ENCODE results near the gene BOD1L1. TPM values are rescaled to one million over a fixed set of nuclear protein-coding genes. Genes with fewer than 3 reads are reported as not detected.
"Not testable (repeated sequence)": the region's sequence is repeated elsewhere in the genome, so short reads cannot be mapped to it uniquely, and the experiment has no call there.

The BOD1L1 gene
- total RNA-seq, 1 donor from 2014 or later, result 37.0 TPM

DNA sequence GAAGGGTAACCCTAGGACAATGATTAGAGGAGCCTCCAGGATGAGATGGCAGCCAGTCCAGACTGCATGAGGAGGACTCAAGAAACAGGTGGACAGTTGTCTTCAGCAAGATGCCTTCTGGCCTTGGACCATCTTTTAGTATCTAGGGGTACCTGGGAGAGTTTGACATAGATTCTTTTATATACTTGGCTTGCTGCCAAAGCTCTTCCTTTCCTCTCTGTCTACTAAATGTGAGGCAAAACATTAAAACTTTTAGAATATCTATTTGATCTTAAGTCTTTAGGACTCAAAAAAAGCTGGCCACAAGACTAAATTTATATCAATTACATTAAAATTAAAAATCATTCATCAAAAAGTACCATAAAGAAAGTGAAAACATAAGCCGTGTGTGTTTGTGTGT lies 64.6 kb downstream of the BOD1L1 start:
- DNase-seq (ENCODE audit: extremely low spot score, unreplicated experiment), result no peak
- no peak overlapping the region for H3K4me3 Mint-ChIP-seq
- H3K4me1 Mint-ChIP-seq (ENCODE audit: unreplicated experiment), result no peaks in the 10 kb centered on the region
- no peaks in the 10 kb centered on the region for H3K27me3 Mint-ChIP-seq
- H3K36me3 Mint-ChIP-seq, result no peaks in the 10 kb centered on the region
- TF ChIP-seq, protein P1, sequence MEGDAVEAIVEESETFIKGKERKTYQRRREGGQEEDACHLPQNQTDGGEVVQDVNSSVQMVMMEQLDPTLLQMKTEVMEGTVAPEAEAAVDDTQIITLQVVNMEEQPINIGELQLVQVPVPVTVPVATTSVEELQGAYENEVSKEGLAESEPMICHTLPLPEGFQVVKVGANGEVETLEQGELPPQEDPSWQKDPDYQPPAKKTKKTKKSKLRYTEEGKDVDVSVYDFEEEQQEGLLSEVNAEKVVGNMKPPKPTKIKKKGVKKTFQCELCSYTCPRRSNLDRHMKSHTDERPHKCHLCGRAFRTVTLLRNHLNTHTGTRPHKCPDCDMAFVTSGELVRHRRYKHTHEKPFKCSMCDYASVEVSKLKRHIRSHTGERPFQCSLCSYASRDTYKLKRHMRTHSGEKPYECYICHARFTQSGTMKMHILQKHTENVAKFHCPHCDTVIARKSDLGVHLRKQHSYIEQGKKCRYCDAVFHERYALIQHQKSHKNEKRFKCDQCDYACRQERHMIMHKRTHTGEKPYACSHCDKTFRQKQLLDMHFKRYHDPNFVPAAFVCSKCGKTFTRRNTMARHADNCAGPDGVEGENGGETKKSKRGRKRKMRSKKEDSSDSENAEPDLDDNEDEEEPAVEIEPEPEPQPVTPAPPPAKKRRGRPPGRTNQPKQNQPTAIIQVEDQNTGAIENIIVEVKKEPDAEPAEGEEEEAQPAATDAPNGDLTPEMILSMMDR (conservative IDR thresholded peaks at IDR 0.05), result no peak
- H3K27ac Mint-ChIP-seq, result no peak overlapping the region
- no peaks in the 10 kb centered on the region for H3K9me3 Mint-ChIP-seq

DNA sequence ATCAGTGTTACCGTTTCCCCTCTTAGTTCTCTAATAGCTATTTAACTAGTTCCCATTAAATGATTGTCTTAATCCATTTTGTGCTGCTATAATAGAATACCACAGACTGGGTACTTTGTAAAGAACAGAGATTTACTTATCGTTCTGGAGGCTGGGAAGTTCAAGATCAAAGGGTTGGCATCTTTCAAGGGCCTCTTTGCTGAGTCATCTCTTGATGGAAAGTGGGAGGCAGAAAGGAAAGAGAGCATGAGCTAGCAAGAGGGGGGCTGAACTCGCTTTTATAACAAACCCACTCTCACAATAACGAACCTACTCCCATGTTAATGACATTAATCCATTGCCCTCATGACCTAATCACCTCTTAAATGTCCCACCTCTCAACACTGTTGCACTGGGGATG lies 65.9 kb downstream of the BOD1L1 start:
- H3K36me3 Mint-ChIP-seq, result no peaks in the 10 kb centered on the region
- no peak for DNase-seq (ENCODE audit: extremely low spot score, unreplicated experiment)
- no peaks in the 10 kb centered on the region for H3K9me3 Mint-ChIP-seq
- no peak overlapping the region for H3K4me3 Mint-ChIP-seq
- H3K27ac Mint-ChIP-seq, result no peak overlapping the region
- peaks cover 6% of the 10 kb centered on the region for H3K27me3 Mint-ChIP-seq
- TF ChIP-seq, protein P1 (conservative IDR thresholded peaks at IDR 0.05), result no peak
- H3K4me1 Mint-ChIP-seq (ENCODE audit: unreplicated experiment), result no peaks in the 10 kb centered on the region

DNA sequence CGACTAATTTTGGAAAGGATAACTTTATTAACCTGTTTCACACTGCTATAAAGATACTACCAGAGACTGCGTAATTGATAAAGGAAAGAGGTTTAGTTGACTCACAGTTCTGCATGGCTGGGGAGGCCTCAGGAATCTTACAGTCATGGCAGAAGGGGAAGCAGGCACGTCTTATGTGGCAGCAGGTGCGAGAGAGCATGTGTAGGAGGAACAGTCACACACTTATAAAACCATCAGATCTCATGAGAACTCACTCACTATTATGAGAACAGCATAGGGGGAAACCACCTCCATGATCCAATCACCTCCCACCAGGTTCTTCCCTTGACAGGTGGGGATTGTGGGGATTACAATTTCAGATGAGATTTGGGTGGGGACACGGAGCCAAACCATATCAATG lies 67.4 kb downstream of the BOD1L1 start:
- not testable (repeated sequence) for H3K27me3 Mint-ChIP-seq; DNase-seq (ENCODE audit: extremely low spot score, unreplicated experiment); H3K9me3 Mint-ChIP-seq; H3K36me3 Mint-ChIP-seq; H3K27ac Mint-ChIP-seq; H3K4me3 Mint-ChIP-seq; H3K4me1 Mint-ChIP-seq (ENCODE audit: unreplicated experiment)

DNA sequence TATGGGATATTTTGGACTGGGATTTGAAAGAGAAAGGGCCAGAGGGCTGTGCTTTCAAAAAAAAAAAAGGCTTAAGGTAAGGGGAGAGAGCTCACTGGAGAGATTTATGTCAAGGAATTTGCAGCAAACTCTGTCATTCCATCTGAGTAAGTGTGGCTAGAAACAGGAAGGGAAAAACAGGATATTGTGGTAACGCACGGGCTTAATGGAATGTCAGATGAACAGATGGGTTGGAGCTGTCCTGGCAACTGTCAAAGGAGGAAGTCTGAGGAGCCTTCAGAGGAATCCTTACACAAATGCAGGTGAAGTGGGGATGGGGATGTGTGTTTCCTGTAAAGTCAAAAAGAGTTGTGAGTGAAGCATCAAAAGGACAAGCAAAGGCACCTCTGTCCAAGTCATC lies 68.1 kb downstream of the BOD1L1 start:
- H3K4me3 Mint-ChIP-seq, result no peak overlapping the region
- H3K27ac Mint-ChIP-seq, result no peak overlapping the region
- no peaks in the 10 kb centered on the region for H3K4me1 Mint-ChIP-seq (ENCODE audit: unreplicated experiment)
- TF ChIP-seq, protein P1 (conservative IDR thresholded peaks at IDR 0.05), result no peak
- no peak for DNase-seq (ENCODE audit: extremely low spot score, unreplicated experiment)
- peaks cover 7% of the 10 kb centered on the region for H3K27me3 Mint-ChIP-seq
- no peaks in the 10 kb centered on the region for H3K36me3 Mint-ChIP-seq
- H3K9me3 Mint-ChIP-seq, result no peaks in the 10 kb centered on the region

DNA sequence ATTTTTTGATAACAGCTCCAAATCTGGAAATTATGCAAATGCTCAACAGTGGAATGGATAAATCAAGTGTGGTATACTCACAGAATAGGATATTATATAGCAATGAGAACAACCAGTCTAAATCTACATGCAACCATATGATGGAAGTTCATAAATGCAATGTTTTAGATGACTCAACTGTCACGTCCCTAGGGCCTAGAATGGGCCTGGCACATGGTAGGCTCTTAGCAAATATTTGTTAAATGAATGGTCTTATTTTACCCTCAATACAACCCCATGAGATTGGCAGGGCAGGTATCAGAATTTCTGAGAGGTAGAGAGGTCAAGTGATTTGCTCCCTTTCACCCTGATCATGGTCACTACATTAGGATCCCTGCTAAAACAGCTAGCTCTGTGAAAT lies 68.6 kb downstream of the BOD1L1 start:
- no peaks in the 10 kb centered on the region for H3K4me1 Mint-ChIP-seq (ENCODE audit: unreplicated experiment)
- H3K4me3 Mint-ChIP-seq, result no peak overlapping the region
- no peak overlapping the region for H3K27ac Mint-ChIP-seq
- H3K36me3 Mint-ChIP-seq, result no peaks in the 10 kb centered on the region
- peaks cover 7% of the 10 kb centered on the region for H3K27me3 Mint-ChIP-seq
- DNase-seq (ENCODE audit: extremely low spot score, unreplicated experiment), result no peak
- no peaks in the 10 kb centered on the region for H3K9me3 Mint-ChIP-seq
- TF ChIP-seq, protein P1 (conservative IDR thresholded peaks at IDR 0.05), result no peak

DNA sequence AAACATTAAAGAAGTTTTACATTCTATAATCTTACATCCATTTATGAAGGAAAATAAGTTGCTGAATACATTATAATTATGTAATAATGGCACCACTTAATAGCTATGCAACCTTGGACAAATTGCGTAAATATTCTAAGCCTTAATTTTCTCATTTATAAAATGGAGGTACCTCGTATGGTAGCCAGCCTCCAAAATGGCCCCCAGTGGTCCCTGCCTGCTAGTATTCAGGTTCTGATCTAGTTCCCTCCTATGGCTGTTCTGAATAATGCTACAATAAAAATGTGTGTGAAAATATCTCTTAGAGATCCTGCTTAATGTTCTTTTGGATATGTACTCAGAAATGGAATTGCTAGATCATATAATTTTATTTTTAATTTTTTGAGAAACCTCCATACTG lies 72.2 kb downstream of the BOD1L1 start:
- Mint-ChIP-seq H3K27ac (no peak overlapping the region), H3K36me3 (no peaks in the 10 kb centered on the region), H3K9me3 (no peaks in the 10 kb centered on the region), H3K4me1 (ENCODE audit: unreplicated experiment) (no peaks in the 10 kb centered on the region), H3K4me3 (no peak overlapping the region), H3K27me3 (peaks cover 36% of the 10 kb centered on the region)
- no peak for DNase-seq (ENCODE audit: extremely low spot score, unreplicated experiment)
- TF ChIP-seq, protein P1 (conservative IDR thresholded peaks at IDR 0.05), result no peak
